HepG2 (cell line): Measurements from ENCODE around the gene SNX11. TPM values are rescaled to one million over a fixed set of nuclear protein-coding genes. Genes with fewer than 3 reads are reported as not detected.

ENCODE experiments used
- BHLHE40 ChIP-seq: IDR thresholded peaks from 2 replicates; pipeline ENCODE4 v1.6.1; 2011; ENCODE audit warnings: low read length, improper control_type of control experiment
- ELF1 ChIP-seq: sonication (generic); formaldehyde crosslinking; IDR thresholded peaks from 2 replicates; pipeline ENCODE4 v1.4.0; 2020; ENCODE audit warnings: missing genetic modification reagents
- FOXK2 ChIP-seq: fragments of 450-650 bp; IDR thresholded peaks from 2 replicates; pipeline ENCODE4 v1.6.1; 2016
- GTF3A ChIP-seq: sonication (generic); formaldehyde crosslinking; conservative IDR thresholded peaks from 2 replicates; pipeline ENCODE4 v1.4.0; 2020; ENCODE audit warnings: mild to moderate bottlenecking, missing genetic modification reagents
- HOXA5 ChIP-seq: sonication (generic); formaldehyde crosslinking; IDR thresholded peaks from 2 replicates; pipeline ENCODE4 v1.4.0; 2020; ENCODE audit warnings: missing genetic modification reagents
- JDP2 ChIP-seq: sonication (generic); formaldehyde crosslinking; IDR thresholded peaks from 2 replicates; pipeline ENCODE4 v1.8.1; 2022; ENCODE audit warnings: missing genetic modification reagents, borderline replicate concordance
- MEIS2 ChIP-seq: sonication (generic); formaldehyde crosslinking; IDR thresholded peaks from 2 replicates; pipeline ENCODE4 v1.9.0; 2021; ENCODE audit warnings: mild to moderate bottlenecking, missing genetic modification reagents
- NAIF1 ChIP-seq: sonication (generic); formaldehyde crosslinking; IDR thresholded peaks from 2 replicates; pipeline ENCODE4 v1.5.0; 2020; ENCODE audit warnings: mild to moderate bottlenecking, missing genetic modification reagents, borderline replicate concordance
- PHF20 ChIP-seq: sonication (generic); formaldehyde crosslinking; IDR thresholded peaks from 2 replicates; pipeline ENCODE4 v1.5.0; 2020; ENCODE audit warnings: mild to moderate bottlenecking, missing genetic modification reagents
- PLRG1 ChIP-seq: fragments of 450-650 bp; conservative IDR thresholded peaks from 2 replicates; pipeline ENCODE4 v1.6.1; 2016
- TRIM24 ChIP-seq: sonication (generic); formaldehyde crosslinking; IDR thresholded peaks from 2 replicates; pipeline ENCODE4 v1.8.0; 2022; ENCODE audit warnings: mild to moderate bottlenecking, missing genetic modification reagents
- ZKSCAN8 ChIP-seq: IDR thresholded peaks from 2 replicates; pipeline ENCODE4 v1.6.1; 2016; ENCODE audit warnings: borderline replicate concordance, missing genetic modification reagents, missing compliant biosample characterization
- ZNF138 ChIP-seq: sonication (generic); formaldehyde crosslinking; IDR thresholded peaks from 2 replicates; pipeline ENCODE4 v1.5.0; 2020; ENCODE audit warnings: mild to moderate bottlenecking, low read depth, missing genetic modification reagents
- ZNF317 ChIP-seq: sonication (generic); formaldehyde crosslinking; IDR thresholded peaks from 2 replicates; pipeline ENCODE4 v1.5.0; 2020; ENCODE audit warnings: mild to moderate bottlenecking, missing genetic modification reagents
- ZNF644 ChIP-seq: IDR thresholded peaks from 2 replicates; pipeline ENCODE4 v1.6.1; 2016; ENCODE audit warnings: low read depth
- polyA plus RNA-seq, 8 experiments: library from polyadenylated mRNA; depleted of rRNA in 3 of 8; stranded (reverse) in 7 of 8; unstranded in 1 of 8; fragments of >200 nt; fragmentation: Illumina TruSeq in 4 of 8; extraction: Trizol in 4 of 8; gene quantifications; 2 replicates each; pipeline versions ENCODE4 v1.2.1 to v1.2.3, GENCODE V29; 2011 to 2016; ENCODE audit warnings: low read depth in 4 of 8, missing spikeins in 1 of 8, mixed read lengths in 1 of 8; ENCODE audit not compliant: insufficient read depth in 1 of 8
- total RNA-seq, 5 experiments: library from RNA; depleted of rRNA; stranded (reverse); fragments of >200 nt; fragmentation: Illumina TruSeq; extraction: Trizol; gene quantifications; 2 replicates each; pipeline ENCODE4 v1.2.3, GENCODE V29; 2016; ENCODE audit warnings: low read depth in 1 of 5
- TF ChIP-seq, protein P1 (sequence below): sonication (generic); formaldehyde crosslinking; conservative IDR thresholded peaks from 2 replicates; pipeline ENCODE4 v1.4.0; 2020; ENCODE audit warnings: missing genetic modification reagents
- TF ChIP-seq, protein P2 (sequence below): sonication (generic); formaldehyde crosslinking; IDR thresholded peaks from 2 replicates; pipeline ENCODE4 v1.9.0; 2021; ENCODE audit warnings: missing genetic modification reagents, mild to moderate bottlenecking, borderline replicate concordance
- TF ChIP-seq, protein P3 (sequence below): sonication (generic); formaldehyde crosslinking; IDR thresholded peaks from 2 replicates; pipeline ENCODE4 v1.5.0; 2020; ENCODE audit warnings: missing genetic modification reagents
- TF ChIP-seq, protein P4 (sequence below): sonication (generic); formaldehyde crosslinking; IDR thresholded peaks from 2 replicates; pipeline ENCODE4 v1.5.1; 2020; ENCODE audit warnings: mild to moderate bottlenecking, missing genetic modification reagents, moderate library complexity
- TF ChIP-seq, protein P5 (sequence below): sonication (generic); formaldehyde crosslinking; conservative IDR thresholded peaks from 2 replicates; pipeline ENCODE4 v1.8.0; 2022; ENCODE audit warnings: low read depth, missing genetic modification reagents
- TF ChIP-seq, protein P6 (sequence below): sonication (generic); formaldehyde crosslinking; IDR thresholded peaks from 2 replicates; pipeline ENCODE4 v1.5.0; 2020; ENCODE audit warnings: mild to moderate bottlenecking, missing genetic modification reagents, moderate library complexity

Gene SNX11
- total and polyA plus RNA-seq, 2 of the 13 experiments (the other 11 are each of a cell fraction or from before 2014, with no cell fraction given) = 12.9 to 14.0 TPM

DNA sequence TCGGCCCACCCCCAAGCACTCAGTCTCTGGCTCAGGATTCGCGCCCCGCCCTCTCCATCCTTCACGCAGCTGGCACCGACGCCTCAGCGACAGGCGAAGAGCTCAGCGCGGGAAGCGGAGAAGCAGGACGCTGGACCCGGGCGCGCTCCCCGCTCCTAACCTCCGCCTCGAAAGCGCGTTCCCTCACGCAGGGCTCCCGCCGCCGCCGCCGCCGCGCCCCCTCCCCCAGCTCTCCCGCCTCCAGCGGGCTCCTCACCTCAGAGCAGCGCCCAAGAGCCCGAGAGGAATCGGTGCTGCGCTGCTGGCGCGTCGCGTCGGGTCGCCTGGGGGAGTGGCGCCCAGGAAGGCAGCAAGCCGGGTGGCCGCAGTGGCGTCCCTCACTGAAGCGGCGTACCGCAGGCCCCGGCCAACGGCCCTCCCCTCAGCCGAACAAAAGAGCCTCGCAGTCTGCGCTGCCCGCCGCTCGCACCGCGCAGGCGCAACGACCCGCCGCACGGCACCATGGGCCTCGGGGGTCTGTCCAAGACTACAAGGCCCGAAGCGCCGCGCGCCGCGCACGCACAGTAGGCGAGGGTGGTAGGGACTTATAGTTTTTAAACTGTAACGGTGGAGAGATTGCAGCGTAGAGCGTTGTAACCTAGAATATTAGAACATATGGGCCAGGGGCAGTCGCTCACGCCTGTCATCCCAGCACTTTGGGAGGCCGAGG is 6.4 kb upstream of the SNX11 start, which contains the start of gene CBX1 (continued):
- TF ChIP-seq, protein P1, sequence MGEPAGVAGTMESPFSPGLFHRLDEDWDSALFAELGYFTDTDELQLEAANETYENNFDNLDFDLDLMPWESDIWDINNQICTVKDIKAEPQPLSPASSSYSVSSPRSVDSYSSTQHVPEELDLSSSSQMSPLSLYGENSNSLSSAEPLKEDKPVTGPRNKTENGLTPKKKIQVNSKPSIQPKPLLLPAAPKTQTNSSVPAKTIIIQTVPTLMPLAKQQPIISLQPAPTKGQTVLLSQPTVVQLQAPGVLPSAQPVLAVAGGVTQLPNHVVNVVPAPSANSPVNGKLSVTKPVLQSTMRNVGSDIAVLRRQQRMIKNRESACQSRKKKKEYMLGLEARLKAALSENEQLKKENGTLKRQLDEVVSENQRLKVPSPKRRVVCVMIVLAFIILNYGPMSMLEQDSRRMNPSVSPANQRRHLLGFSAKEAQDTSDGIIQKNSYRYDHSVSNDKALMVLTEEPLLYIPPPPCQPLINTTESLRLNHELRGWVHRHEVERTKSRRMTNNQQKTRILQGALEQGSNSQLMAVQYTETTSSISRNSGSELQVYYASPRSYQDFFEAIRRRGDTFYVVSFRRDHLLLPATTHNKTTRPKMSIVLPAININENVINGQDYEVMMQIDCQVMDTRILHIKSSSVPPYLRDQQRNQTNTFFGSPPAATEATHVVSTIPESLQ (CRISPR knock-in tag) = no peak
- peak; percentile 63; the same call in 1 of the 2 replicates for TF ChIP-seq HOXA5 (CRISPR knock-in tag)
- TF ChIP-seq, protein P2, sequence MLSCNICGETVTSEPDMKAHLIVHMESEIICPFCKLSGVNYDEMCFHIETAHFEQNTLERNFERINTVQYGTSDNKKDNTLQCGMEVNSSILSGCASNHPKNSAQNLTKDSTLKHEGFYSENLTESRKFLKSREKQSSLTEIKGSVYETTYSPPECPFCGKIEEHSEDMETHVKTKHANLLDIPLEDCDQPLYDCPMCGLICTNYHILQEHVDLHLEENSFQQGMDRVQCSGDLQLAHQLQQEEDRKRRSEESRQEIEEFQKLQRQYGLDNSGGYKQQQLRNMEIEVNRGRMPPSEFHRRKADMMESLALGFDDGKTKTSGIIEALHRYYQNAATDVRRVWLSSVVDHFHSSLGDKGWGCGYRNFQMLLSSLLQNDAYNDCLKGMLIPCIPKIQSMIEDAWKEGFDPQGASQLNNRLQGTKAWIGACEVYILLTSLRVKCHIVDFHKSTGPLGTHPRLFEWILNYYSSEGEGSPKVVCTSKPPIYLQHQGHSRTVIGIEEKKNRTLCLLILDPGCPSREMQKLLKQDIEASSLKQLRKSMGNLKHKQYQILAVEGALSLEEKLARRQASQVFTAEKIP = no peak
- no peak for TF ChIP-seq PLRG1
- TF ChIP-seq MEIS2 = peak; percentile 45
- TF ChIP-seq JDP2 (CRISPR knock-in tag) = no peak
- no peak for TF ChIP-seq ZNF644 (CRISPR knock-in tag)
- TF ChIP-seq, protein P3, sequence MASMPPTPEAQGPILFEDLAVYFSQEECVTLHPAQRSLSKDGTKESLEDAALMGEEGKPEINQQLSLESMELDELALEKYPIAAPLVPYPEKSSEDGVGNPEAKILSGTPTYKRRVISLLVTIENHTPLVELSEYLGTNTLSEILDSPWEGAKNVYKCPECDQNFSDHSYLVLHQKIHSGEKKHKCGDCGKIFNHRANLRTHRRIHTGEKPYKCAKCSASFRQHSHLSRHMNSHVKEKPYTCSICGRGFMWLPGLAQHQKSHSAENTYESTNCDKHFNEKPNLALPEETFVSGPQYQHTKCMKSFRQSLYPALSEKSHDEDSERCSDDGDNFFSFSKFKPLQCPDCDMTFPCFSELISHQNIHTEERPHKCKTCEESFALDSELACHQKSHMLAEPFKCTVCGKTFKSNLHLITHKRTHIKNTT = no peak; the same call in 1 of the 2 replicates
- peak; percentile 95; the same call in 1 of the 2 replicates for TF ChIP-seq NAIF1
- TF ChIP-seq ELF1 (CRISPR knock-in tag) = peak; percentile 46; the same call in 1 of the 2 replicates
- peak; percentile 75 for TF ChIP-seq PHF20 (CRISPR knock-in tag)
- TF ChIP-seq, protein P4, sequence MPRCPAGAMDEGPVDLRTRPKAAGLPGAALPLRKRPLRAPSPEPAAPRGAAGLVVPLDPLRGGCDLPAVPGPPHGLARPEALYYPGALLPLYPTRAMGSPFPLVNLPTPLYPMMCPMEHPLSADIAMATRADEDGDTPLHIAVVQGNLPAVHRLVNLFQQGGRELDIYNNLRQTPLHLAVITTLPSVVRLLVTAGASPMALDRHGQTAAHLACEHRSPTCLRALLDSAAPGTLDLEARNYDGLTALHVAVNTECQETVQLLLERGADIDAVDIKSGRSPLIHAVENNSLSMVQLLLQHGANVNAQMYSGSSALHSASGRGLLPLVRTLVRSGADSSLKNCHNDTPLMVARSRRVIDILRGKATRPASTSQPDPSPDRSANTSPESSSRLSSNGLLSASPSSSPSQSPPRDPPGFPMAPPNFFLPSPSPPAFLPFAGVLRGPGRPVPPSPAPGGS (CRISPR knock-in tag) = peak; percentile 97
- TF ChIP-seq, protein P5, sequence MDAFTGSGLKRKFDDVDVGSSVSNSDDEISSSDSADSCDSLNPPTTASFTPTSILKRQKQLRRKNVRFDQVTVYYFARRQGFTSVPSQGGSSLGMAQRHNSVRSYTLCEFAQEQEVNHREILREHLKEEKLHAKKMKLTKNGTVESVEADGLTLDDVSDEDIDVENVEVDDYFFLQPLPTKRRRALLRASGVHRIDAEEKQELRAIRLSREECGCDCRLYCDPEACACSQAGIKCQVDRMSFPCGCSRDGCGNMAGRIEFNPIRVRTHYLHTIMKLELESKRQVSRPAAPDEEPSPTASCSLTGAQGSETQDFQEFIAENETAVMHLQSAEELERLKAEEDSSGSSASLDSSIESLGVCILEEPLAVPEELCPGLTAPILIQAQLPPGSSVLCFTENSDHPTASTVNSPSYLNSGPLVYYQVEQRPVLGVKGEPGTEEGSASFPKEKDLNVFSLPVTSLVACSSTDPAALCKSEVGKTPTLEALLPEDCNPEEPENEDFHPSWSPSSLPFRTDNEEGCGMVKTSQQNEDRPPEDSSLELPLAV (CRISPR knock-in tag) = no peak
- TF ChIP-seq, protein P6, sequence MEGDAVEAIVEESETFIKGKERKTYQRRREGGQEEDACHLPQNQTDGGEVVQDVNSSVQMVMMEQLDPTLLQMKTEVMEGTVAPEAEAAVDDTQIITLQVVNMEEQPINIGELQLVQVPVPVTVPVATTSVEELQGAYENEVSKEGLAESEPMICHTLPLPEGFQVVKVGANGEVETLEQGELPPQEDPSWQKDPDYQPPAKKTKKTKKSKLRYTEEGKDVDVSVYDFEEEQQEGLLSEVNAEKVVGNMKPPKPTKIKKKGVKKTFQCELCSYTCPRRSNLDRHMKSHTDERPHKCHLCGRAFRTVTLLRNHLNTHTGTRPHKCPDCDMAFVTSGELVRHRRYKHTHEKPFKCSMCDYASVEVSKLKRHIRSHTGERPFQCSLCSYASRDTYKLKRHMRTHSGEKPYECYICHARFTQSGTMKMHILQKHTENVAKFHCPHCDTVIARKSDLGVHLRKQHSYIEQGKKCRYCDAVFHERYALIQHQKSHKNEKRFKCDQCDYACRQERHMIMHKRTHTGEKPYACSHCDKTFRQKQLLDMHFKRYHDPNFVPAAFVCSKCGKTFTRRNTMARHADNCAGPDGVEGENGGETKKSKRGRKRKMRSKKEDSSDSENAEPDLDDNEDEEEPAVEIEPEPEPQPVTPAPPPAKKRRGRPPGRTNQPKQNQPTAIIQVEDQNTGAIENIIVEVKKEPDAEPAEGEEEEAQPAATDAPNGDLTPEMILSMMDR (CRISPR knock-in tag) = peak; percentile 30
- TF ChIP-seq ZKSCAN8 (CRISPR knock-in tag) = peak; percentile 16; the same call in 1 of the 2 replicates
- no peak for TF ChIP-seq BHLHE40
- no peak for TF ChIP-seq TRIM24 (CRISPR knock-in tag)
- peak; percentile 95 for TF ChIP-seq ZNF138 (CRISPR knock-in tag)
- no peak for TF ChIP-seq FOXK2
- TF ChIP-seq ZNF317 (CRISPR knock-in tag) = peak; percentile 39; the same call in 1 of the 2 replicates
- TF ChIP-seq GTF3A (CRISPR knock-in tag) = no peak
